Loucy (cell line): ENCODE results near the gene LRRK1.

Source experiments
- CTCF ChIP-seq: fragments of 200-600 bp; sonication (generic); conservative IDR thresholded peaks from 2 replicates; pipeline ENCODE4 v1.5.1; 2014; ENCODE audit warnings: mild to moderate bottlenecking, antibody characterized with exemption, low read length
- EZH2phosphoT487 ChIP-seq: fragments of 200-600 bp; IDR thresholded peaks from 2 replicates; pipeline ENCODE4 v1.6.1; 2018; ENCODE audit warnings: antibody characterized with exemption, mild to moderate bottlenecking, moderate library complexity, borderline replicate concordance

DNA sequence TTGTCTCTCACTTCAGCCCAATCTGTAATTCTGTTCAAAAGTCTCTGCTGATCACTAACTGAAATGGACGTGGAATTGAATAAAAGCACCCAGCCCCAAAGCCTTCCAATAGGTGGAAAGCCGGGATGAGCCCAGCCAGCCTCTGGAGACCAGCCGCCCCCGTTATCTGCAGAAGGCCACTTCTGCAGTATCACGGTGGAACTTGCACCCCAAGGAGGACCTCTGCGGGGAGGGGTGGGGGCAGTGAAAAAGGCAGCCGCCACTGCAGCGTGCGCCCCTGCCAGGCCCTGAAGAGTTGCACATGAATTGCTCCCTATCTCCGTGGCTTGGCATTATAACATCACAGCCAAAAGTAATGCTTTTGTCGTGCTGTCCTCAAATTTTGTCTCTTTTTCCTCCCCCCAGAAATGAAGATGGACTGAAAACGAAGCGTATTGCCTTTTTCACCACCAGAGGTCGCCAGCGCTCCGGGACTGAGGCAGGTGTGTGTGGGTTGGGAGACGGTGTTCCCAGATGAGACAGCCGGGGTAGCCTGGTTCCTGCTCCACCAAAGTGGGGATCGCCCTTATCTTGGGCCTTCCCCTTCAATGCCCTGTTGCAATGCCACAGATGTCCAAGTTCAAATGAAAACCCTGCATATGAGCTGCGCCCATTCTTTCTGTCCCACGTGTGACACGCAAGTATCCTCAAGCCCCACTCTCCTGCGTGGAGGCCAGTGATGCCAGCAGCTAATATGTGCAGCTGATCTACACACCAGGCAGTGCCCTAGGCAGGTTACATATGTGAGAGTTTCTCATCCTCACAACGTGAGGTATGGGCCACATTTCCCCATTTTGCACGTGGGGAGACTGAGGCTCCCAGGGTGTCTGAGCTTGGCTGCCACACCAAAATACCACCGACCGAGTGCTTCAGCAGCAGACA lies 96.0 kb downstream of the LRRK1 start:
- TF ChIP-seq CTCF (peak; percentile 99), EZH2phosphoT487 (no peak)
